PC-3 (cell line): ENCODE data around the gene ANKRD13B.

Experiments used
- CTCF ChIP-seq: fragments of 300-600 bp; sonication (generic); conservative IDR thresholded peaks from 2 replicates; pipeline ENCODE4 v1.5.1; 2017; ENCODE audit warnings: antibody characterized with exemption, low read depth, mild to moderate bottlenecking, low read length
- EZH2 ChIP-seq: fragments of 300-600 bp; sonication (generic); IDR thresholded peaks from one replicate; pipeline ENCODE4 v1.6.1; 2017; ENCODE audit warnings: antibody characterized with exemption, mild to moderate bottlenecking, low read length; ENCODE audit not compliant: unreplicated experiment
- EZH2phosphoT487 ChIP-seq: fragments of 300-600 bp; sonication (generic); IDR thresholded peaks from 2 replicates; pipeline ENCODE4 v1.6.1; 2018; ENCODE audit warnings: mild to moderate bottlenecking, antibody characterized with exemption, low read length, borderline replicate concordance

DNA sequence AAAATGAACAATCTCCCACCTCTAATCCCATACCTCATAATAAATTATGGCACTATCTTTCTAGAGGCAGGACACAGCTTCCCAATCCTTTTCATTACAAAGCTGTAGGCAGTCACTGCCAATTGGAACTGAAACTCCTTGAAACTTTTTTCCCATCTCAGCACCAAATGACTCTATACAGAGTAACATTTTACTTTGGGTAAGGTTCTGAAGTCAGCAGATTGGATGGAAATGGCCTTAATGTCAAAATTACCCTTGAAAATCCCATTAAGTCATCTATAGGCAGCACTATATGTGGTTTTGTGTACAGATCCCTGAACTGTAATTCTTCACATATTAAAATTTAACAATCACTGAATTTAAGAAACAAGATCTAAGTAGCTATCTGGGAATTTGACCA, 60.0 kb downstream of the ANKRD13B start:
- TF ChIP-seq CTCF (no peak), EZH2 (no peak), EZH2phosphoT487 (no peak)
